HUES64 (cell line): ENCODE measurements around the gene CHERP.

Experiments
- H3K27ac ChIP-seq: 2 replicates; pipeline ENCODE4 v1.7.0; 2013; ENCODE audit warnings: low read depth, low read length, inconsistent platforms
- H3K27me3 ChIP-seq: 2 replicates; pipeline ENCODE4 v1.6.1; 2013; ENCODE audit warnings: mild to moderate bottlenecking, low read length; ENCODE audit not compliant: insufficient read depth
- H3K36me3 ChIP-seq: 2 replicates; pipeline ENCODE4 v1.6.1; 2013; ENCODE audit warnings: mild to moderate bottlenecking, low read length; ENCODE audit not compliant: insufficient read depth
- H3K4me1 ChIP-seq: 2 replicates; pipeline ENCODE4 v1.6.1; 2013; ENCODE audit warnings: mild to moderate bottlenecking, low read length, moderate library complexity; ENCODE audit not compliant: insufficient read depth
- H3K4me3 ChIP-seq: 2 replicates; pipeline ENCODE4 v1.5.1; 2013; ENCODE audit warnings: mild to moderate bottlenecking, low read length, moderate library complexity
- H3K9ac ChIP-seq: 2 replicates; pipeline ENCODE4 v1.6.1; 2013; ENCODE audit warnings: mild to moderate bottlenecking, low read depth, low read length
- H3K9me3 ChIP-seq: 2 replicates; pipeline ENCODE4 v1.6.1; 2013; ENCODE audit warnings: low read depth, low read length; ENCODE audit not compliant: insufficient read depth
- WGBS: fragments of 150-250, 120-280 bp; methylation state at CpG from one replicate; pipeline ENCODE4 v1.1.7; 2013; ENCODE audit warnings: missing lambda C conversion rate; 5-methylcytosine and 5-hydroxymethylcytosine counted together

CHERP gene

DNA sequence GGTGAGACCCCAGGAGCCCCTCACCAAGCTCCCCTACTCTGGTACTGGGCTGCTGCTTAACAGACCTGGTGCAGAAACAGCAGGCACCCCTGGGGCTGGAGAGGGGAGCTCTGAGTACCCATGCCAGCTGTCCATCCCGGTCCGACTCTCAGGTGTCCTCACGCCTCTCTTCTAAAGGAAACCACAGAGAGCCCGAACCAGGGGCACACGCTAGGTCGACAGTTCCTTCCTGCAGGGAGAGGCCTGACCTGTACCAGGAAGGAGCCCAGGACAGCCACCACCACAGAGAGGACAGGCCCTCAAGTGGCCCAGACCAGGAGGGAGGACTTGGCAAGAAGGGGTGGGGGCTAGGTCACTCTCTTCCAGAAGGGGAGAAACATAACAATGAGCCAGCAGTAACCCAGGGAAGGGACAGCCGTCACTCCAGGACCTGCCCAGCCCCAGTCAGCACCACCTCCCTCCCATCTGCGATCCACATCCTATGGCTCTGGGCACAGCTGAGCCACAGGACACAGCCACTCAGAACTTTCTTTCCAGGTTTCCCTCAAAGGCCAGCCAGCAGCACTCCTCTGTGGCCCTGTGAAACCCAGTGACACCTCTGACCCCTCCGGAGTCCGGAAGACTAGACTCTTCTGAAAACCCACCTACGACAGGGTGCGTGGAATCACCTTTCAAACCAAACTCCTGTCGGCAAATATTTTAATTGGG lies 43.0 kb upstream of the CHERP start:
- peaks cover 41% of the 10 kb centered on the region for H3K4me1 ChIP-seq

DNA sequence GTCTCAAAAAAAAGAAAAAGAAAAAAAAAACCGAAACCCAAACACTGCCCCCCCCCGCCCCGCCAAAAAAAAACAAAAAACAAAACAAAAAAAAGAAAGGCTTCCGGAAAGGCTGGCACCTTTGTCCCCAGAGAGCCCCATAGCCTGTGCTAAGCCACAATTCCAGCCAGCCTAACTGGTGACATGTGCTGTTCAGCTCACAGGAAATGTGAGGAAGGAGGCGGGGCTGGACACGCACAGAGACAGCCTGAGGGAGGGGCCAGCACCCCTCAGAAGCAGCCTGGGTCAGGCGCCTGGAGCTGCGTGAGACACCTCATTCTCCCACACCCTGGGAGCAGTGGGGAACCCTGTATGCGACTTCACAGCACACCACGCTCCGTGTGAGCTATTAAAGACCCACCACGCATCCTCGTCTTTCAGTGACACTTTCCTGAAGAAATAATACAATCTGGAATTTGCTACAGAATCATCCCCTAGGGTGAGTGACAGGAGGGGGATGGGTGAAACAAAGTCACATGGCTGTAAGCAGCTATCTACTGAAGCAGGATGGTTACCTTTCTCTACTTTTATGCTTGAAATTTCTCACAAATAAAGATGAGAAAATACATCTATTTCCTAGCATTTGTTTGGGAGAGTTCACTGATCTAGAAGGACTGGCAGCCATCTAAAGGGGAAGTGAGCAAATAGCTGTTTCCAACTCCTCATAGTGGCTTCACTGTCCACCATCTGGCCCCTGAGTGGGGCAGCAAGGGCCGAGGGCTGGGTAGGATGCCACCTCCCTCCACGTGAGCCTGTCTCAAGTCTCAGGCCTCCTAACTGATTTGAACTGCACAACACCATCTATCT lies 42.2 kb upstream of the CHERP start:
- Histone ChIP-seq H3K36me3 (no peaks in the 10 kb centered on the region), H3K9me3 (no peaks in the 10 kb centered on the region), H3K27me3 (no peaks in the 10 kb centered on the region), H3K9ac (no peak overlapping the region), H3K4me1 (peaks cover 41% of the 10 kb centered on the region), H3K4me3 (peak overlapping the region; percentile 38), H3K27ac (peak overlapping the region; percentile 63)
- 23% methylated on average over 12 of the region's 15 CpGs for WGBS

More for the DNA sequence above, 43.0 kb upstream of the CHERP start:
- no peaks in the 10 kb centered on the region for H3K9me3 ChIP-seq
- 86% methylated on average over 13 of the region's 13 CpGs for WGBS
- H3K9ac ChIP-seq: peak overlapping the region; percentile 16; the same call in 1 of the 2 replicates
- no peak overlapping the region for H3K4me3 ChIP-seq
- H3K27ac ChIP-seq: peak overlapping the region; percentile 63
- no peaks in the 10 kb centered on the region for H3K36me3 ChIP-seq
- no peaks in the 10 kb centered on the region for H3K27me3 ChIP-seq

DNA sequence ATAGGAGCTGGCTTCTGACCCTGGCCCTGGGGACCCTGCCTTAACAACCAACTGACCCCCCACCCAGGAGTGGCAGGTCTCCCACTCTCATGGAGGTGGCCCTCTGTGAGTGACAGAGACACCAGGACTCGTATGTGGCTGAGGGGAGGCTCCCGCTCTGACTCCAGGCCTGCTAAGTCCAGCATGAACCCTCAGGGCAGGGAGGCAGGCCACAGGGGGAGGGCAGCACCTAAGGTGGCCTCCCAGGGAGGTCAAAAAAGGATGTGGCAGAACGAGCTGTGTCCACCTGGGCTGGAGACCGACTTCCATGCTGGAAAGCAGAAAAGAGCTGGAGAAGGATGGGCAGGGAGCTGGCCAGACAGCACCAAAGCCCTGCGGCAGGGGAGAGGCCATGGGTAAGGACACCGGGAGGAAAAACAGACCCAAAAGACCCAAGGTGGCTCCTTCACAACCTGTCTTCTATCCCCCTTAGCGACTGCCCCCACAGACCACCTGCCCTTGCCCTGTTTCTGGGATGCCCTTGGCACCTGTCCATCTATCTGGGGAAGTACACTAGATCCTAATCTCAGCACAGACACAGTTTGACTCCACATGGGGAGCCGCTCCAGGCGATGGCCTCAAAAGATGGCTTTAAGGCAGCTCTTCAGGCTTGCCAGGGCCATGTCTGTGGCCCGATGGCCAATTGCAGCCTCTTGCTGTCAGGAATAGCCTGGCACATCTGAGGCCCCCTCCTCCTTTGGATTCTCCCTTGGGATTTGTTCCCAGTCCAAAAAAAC lies 40.4 kb upstream of the CHERP start:
- no peak overlapping the region for H3K27ac ChIP-seq
- WGBS: 92% methylated on average over 10 of the region's 10 CpGs
- peaks cover 9% of the 10 kb centered on the region for H3K36me3 ChIP-seq
- H3K27me3 ChIP-seq: no peaks in the 10 kb centered on the region
- peaks cover 31% of the 10 kb centered on the region for H3K4me1 ChIP-seq
- H3K4me3 ChIP-seq: no peak overlapping the region
- no peaks in the 10 kb centered on the region for H3K9me3 ChIP-seq
- H3K9ac ChIP-seq: no peak overlapping the region; the same call in 1 of the 2 replicates

GRCh38 chr19:16581971-16582343 lies 39.7 kb upstream of the CHERP start:
- Histone ChIP-seq H3K9me3 (no peaks in the 10 kb centered on the region), H3K4me1 (peaks cover 24% of the 10 kb centered on the region), H3K36me3 (peaks cover 15% of the 10 kb centered on the region), H3K4me3 (no peak overlapping the region), H3K27me3 (no peaks in the 10 kb centered on the region), H3K9ac (no peak overlapping the region), H3K27ac (no peak overlapping the region)
- 95% methylated on average over 6 of the region's 6 CpGs for WGBS

DNA sequence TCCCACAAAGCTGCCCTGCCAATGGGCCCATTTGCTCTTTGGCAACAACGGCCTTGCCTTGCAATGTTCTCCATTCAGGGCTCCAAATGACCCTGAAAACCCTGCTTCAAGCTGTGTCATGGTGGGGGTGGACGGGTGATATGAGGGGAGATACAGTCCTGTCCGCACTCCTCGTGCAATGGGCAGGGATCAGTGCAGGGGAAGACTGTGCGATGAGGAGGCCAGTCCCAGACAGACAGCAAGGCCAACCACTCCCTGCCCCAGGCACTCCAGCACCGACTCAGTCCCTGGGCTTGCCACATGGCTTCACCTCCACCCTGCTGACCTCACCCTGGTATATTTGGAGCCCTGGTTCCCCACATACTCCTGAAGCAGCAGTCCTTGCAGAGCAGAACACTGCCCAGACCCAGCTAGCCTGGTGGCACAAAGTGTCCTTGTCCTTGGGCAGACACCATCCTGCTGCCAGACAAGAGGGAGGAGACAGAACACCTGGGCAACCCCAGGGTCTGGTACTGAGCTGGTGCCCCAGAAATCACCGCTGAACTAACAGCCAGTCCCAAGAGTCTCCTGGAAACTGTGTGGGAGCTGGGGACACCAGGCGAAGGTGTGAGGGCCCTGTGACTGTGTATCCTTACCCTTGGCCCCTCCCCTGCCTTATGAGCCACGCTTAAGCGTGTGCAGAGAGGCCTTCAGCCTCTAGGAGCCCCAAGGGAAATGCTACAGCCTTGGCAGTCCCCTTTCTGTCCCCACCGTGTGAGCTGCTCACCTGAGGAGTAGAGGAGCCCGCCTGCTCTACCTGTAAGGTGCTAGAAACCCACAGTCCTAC lies 39.1 kb upstream of the CHERP start:
- peaks cover 20% of the 10 kb centered on the region for H3K36me3 ChIP-seq
- 89% methylated on average over 12 of the region's 12 CpGs for WGBS
- H3K4me3 ChIP-seq: no peak overlapping the region
- H3K27ac ChIP-seq: no peak overlapping the region
- H3K9me3 ChIP-seq: no peaks in the 10 kb centered on the region
- peaks cover 19% of the 10 kb centered on the region for H3K4me1 ChIP-seq
- no peak overlapping the region for H3K9ac ChIP-seq
- H3K27me3 ChIP-seq: no peaks in the 10 kb centered on the region

DNA sequence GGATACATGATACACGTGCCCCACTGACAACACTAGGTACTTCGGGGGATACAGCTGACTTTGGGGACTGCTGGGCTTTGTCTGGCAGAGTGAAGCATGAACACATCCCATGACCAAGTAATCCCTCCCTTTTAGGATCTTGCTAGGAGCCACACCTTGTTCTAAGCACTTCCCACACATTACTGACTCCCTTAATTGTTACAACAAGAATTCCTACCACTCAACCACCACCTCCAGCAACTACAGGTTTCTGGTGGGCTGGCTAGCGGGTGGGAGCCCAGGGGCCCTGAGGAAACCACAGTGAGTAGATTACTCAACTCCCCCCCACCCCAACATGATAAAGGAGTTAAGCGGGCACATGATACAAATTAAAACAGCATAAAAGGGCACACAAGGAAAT lies 37.1 kb upstream of the CHERP start:
- 92% methylated on average over 4 of the region's 4 CpGs for WGBS
- no peak overlapping the region for H3K9ac ChIP-seq
- H3K4me3 ChIP-seq: no peak overlapping the region
- no peaks in the 10 kb centered on the region for H3K9me3 ChIP-seq
- H3K4me1 ChIP-seq: peaks cover 6% of the 10 kb centered on the region
- no peak overlapping the region for H3K27ac ChIP-seq
- no peaks in the 10 kb centered on the region for H3K27me3 ChIP-seq
- peaks cover 38% of the 10 kb centered on the region for H3K36me3 ChIP-seq

DNA sequence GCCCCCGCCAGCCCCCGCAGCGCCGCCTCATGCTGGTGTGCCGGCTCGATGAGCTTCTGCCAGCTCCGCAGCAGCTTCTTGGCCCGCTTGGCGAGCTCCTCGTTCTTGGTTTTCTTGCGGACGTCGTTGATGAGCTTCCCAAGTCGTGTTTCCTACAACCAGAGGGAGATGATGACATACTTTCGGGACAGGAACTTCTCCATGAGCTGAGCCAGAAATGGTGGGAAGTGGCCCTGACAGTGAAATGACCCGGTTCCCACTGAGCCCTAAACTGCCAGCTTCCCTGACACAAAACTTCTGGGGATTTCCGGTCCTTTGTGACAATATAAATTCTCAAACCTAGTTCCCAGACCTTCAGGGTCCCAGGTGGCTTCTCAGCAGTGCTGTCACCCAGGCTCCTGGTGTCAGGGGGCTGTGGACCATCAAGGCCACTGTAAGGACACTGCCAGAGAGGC lies 35.3 kb upstream of the CHERP start:
- Histone ChIP-seq H3K9ac (no peak overlapping the region; the same call in 1 of the 2 replicates), H3K36me3 (peaks cover 40% of the 10 kb centered on the region), H3K27me3 (no peaks in the 10 kb centered on the region), H3K4me1 (peaks cover 6% of the 10 kb centered on the region; the same call in 1 of the 2 replicates), H3K27ac (no peak overlapping the region), H3K4me3 (no peak overlapping the region), H3K9me3 (no peaks in the 10 kb centered on the region)
- 92% methylated on average over 17 of the region's 17 CpGs for WGBS

- no peaks in the 10 kb centered on the region for H3K27me3 ChIP-seq
- H3K4me3 ChIP-seq: no peak overlapping the region
- no peak overlapping the region for H3K9ac ChIP-seq
- WGBS: 95% methylated on average over 52 of the region's 52 CpGs
- H3K4me1 ChIP-seq: peaks cover 6% of the 10 kb centered on the region; the same call in 1 of the 2 replicates
- H3K36me3 ChIP-seq: peaks cover 40% of the 10 kb centered on the region
- H3K9me3 ChIP-seq: no peaks in the 10 kb centered on the region
- no peak overlapping the region for H3K27ac ChIP-seq
Observed at GRCh38 chr19:16576690-16577530, 34.7 kb upstream of the CHERP start.

GRCh38 chr19:16575861-16576689 lies 33.8 kb upstream of the CHERP start:
- WGBS: 96% methylated on average over 48 of the region's 48 CpGs
- Histone ChIP-seq H3K4me3 (no peak overlapping the region), H3K4me1 (peaks cover 10% of the 10 kb centered on the region; the same call in 1 of the 2 replicates), H3K27me3 (no peaks in the 10 kb centered on the region), H3K9me3 (no peaks in the 10 kb centered on the region), H3K36me3 (peaks cover 40% of the 10 kb centered on the region), H3K27ac (no peak overlapping the region), H3K9ac (no peak overlapping the region)
